Embryonic facial prominence (tissue), 1 donor: Measurements from ENCODE around the gene SMARCD1.
A peak's percentile ranks its signal among the peaks of the same experiment; 100 is the strongest.

Experiments
- DNase-seq: peaks from one replicate; pipeline ENCODE4 v3.0.0-alpha.2; 2016; ENCODE audit errors: extremely low spot score

Gene SMARCD1

DNA sequence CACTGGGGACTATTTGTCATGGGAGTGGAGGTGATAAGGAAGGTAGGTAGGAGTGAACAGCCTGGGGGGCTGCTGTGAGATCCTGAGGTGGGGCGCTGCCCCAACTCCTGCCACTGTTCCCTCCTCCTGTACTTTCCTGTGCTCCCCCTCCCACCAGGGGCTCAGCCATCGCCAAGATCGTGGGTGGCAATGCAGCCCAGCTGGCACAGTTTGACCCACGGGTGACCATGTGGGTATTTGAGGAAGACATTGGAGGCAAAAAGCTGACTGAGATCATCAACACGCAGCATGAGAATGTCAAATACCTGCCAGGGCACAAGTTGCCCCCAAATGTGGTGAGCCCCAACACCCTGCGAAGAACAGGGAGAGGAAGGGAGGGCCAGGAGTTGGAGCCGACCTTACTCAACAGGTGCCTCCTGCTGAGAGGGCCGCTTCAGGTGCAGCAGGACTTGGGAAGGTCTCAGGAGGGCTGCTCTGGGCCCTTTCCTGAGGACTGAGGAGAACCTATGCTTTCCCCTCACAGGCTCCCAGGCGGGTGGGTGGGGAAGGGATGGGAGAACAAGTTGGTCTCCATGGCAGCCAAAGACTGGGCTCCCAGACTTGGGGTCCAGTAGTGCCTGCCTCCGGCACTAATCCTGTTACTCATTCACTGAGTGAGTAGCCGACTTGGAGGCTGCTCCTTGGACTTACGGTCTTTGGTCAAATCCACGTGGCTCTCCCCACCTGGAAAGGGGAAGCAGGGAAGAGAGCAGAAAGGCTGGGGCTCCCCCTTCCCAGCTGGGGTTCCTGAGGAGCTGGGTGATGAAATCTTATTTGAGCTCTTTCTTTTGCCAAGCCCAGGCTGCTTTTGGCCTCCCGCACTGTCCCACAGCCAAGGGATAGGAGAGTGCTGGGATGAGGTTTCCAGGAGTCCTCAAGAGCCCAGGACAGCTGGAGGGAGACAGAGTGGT is 19.6 kb downstream of the SMARCD1 start:
- no peak for DNase-seq

DNA sequence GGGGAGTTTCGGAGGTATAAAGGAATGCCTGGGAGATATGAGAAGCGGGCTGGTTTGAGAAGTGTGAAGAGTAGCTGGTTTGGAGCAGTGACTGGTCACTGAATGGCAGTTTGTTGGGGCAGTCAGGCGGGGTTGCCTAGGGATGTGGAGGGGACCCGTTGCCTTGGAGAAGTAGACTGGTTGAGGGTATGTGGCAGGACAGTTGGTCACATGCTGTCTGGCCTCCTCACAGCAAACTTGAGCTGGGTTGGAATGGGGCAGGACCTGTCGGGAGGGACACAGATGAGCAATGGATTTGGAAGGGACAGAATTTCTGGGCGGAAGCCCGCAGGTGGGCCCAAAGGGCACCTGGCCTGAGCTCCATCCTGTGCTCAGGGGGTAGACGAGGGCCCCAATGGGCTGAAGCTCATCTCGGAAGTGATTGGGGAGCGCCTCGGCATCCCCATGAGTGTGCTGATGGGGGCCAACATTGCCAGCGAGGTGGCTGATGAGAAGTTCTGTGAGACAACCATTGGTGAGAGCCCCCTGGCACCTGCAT is 20.8 kb downstream of the SMARCD1 start:
- no peak for DNase-seq

DNA sequence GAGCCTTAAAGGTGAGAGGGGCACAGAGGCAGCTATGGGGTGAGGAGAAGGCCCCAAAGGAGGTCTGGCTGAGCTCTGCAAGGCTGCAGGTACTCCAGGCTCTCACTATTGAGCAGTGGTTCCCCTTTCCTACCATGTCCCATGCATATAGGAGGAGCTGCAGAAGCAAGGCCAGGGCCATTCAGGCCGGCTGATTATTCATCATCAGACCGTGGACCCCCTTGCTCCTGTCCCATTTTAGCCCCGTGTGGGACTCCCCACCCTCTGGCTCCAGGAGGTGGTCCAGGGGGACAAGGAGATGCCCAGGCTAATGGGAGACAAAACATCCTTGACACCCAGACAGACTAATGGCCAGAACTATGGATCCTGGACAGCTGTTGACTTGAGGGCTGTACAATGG is 21.8 kb downstream of the SMARCD1 start:
- no peak for DNase-seq

DNA sequence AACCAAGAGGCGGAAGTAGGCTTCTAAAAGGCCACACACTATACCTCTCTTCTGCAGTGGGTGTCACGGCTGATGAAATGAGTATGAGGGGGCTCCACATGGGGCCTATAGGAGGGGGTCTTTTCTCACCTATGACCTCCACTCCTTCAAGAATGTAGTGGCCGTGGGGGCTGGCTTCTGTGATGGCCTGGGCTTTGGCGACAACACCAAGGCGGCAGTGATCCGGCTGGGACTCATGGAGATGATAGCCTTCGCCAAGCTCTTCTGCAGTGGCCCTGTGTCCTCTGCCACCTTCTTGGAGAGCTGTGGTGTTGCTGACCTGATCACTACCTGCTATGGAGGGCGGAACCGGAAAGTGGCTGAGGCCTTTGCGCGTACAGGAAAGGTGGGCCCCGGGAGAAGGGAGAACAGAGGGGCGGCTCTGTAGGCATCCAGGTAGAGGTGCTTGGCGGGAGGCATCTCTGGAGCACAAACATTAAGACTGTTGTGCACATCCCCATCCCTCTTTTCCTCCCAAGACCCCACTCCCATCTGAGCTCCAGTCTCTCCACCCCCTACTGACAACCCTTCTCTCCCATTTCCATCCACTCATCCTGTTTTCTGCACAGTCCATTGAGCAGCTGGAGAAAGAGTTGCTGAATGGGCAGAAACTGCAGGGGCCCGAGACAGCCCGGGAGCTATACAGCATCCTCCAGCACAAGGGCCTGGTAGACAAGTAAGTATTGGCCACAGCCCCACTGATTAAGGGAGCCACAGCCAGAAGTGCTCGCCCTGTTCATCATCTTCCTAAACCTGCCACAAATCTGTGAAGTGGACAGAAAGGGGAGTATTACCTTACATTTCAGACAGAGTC is 22.5 kb downstream of the SMARCD1 start:
- DNase-seq = no peak

DNA sequence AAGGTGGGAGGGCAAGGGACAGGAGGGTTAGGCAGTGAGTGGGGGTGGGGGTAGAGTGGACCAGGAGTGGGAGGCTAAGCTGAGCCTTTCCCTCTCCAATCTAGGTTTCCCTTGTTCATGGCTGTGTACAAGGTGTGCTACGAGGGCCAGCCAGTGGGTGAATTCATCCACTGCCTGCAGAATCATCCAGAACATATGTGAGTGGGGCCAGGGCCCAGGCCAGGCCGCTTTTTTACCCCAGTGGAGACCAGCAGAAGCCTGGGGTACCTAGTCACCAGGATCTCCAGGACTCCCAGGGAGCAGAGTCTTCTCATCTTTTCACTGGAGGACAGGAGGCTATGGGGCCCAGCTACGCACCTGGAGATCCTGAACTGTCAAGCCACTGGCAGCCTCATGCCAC is 24.2 kb downstream of the SMARCD1 start:
- no peak for DNase-seq

DNA sequence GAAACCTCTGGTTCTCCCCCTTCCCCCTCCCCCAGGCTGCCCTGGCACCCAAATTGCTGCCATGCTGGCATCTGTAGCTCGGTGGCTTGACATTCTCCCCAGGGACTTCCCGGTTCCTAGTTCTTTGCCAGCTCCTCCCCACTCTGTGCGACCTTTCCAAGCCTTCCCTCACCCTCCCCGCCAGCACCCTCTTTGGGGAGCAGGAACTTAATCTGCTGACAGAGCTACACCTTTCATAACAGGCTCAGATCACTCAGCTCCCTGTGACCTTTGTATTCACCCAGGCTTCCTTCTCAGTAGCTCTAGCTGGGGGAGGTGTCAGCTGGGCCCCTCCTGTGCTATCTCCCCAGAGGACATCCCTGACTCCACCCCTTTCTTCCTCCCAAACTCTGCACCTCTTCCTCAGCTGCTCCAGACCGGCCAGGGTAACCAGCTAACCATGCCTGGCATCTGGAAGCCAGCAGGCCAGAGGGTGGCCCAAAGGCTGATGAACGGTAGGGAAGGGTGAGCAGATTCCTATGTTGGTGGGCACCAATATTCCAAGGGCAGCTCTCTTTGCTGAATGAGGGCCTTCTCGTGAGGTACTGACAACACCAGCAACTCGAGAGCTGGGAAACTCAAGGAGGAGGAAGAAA is 25.1 kb downstream of the SMARCD1 start:
- no peak for DNase-seq

DNA sequence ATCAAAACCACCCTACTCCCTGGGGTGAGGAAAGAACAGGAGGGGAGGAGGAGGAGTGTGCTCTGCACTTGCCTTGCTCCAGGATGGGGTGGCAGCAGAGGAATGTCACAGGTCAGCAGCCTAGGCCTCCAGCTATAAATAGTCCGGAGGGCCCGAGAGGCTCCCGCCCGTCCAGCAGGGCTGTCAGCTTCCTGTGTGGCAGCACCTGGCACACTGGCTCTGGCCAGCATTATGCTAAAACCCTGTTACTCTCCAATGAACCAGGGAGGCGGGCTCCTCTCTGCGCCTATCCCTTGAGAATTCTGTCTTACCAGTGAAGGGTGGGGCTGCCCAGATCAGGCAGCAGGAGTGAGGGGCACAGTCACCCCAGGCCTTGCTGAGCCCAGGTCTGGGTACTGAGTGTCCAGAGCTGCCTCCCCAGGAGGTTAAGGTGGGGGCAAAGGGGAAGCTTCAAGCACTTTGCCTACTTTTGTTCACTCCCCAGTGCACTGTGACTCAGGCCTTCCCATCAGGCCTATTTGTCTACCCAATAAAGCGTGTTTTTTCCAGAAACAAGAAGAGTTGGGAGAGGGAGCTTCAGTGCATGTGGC is 25.7 kb downstream of the SMARCD1 start:
- DNase-seq = no peak

DNA sequence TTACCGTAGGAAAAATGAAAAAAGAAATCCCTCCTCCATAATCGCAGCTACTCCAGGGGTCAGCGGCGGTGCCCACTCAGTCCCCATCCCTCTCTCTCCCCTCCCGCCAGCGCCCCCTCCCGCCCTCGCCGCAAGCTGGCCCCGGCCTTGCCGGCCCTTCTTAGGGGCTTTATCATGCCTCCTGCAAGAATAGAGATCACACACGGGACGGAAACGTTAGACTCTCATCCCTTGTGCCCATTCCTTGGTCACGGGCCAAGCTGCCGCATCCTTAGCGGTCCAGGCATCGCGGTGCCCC is 26.2 kb downstream of the SMARCD1 start:
- no peak for DNase-seq

DNA sequence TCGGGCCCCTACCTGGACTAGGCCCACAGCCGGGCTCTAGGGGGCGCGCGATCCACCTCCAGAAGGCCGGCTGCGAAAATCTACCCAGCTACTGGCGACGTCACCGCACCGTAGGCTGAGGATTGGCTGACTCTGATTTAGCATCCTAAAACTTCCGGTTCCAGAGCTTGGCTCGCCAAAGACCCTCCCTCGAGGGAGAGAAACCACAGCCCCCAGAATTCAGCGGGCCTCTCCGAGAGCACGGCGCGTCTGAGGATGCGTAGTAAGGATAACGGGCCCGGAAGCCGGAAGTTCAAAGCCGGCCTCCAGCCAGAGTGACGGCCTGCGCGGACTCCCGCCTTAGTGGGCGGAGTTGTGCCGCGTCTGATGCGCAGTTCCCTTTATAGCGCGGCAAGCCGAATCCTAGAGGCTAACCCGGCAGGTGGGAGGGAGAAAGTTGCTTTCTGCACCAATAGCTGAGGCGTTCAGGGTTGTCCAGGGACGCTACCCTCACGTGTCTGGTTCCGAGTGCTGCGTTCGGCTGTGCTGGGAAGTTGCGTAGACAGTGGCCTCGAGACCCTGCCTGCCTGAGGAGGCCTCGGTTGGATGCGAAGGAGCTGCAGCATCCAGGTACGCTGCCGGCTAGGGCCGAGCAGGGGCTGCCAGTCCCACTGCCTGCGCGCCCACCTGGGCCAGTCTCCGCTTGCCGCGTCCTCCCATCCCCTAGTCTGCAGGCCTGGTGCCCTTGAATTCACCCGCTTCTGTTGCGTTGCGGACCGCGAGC is 26.7 kb downstream of the SMARCD1 start, which contains the start of gene COX14:
Gene COX14, plus strand, starts transcription at position 544 of the 763 bp plus-strand sequence. CDS start 7,808 bp downstream, outside the sequence.
- DNase-seq = peak; percentile 99

DNA sequence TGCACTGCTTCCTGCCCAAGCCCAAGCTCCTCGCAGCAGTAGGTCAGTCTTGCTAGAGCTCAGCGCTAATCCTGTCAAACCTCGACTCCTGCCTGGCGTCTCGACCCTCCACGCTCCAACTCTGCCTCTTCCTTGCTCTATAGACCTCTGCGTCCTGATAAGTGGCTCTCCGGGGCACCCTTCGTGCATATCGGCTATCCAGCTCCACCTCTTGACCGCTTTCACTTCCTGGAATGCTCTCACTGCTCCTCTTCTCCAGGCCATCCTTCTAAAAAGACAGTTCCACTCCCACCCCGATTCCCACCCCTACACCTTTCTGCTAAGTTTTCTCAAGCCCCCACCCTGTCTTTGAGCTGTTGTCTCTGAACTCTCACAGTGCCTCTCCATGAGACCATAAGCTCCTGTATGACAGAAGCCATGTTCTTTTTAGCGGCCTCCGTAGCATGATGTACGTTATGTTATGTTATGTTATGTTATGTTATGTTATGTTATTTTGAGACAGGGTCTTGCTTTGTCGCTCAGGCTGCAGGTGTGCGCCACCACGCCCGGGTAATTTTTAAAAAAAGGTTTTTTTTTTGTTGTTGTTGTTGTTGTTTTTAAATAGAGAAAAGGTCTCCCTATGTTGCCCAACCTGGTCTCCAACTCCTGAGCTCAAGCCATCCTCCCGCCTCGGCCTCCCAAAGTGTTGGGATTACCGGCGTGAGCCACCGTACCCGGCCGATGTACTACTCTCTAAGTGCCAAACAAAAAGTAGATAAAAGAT is 27.5 kb downstream of the SMARCD1 start:
- DNase-seq = no peak

DNA sequence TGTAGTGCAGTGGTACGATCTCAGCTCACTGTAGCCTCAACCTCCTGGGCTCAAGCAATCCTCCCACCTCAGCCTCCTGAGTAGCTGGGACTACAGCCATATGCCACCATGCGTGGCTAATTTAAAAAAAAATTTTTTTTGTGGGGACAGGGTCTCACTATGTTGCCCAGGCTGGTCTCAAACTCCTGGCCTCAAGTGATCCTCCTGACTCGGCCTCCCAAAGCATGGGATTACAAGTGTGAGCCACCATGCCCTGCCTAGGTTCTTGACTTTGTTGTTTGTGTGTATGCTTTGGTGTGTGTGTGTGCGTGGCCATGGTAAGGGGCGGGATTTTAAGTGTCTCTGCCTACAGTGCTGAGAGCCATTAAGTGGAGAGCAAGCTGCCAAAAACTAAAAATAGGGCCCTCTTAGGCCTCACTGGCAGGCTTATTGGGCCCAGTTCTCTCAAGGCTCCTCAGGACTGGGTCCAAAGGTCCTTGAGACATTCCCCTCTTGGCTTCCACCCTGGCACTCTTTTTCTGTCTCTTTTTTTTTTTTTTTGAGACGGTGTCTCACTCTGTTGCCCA is 32.0 kb downstream of the SMARCD1 start:
- DNase-seq = no peak

DNA sequence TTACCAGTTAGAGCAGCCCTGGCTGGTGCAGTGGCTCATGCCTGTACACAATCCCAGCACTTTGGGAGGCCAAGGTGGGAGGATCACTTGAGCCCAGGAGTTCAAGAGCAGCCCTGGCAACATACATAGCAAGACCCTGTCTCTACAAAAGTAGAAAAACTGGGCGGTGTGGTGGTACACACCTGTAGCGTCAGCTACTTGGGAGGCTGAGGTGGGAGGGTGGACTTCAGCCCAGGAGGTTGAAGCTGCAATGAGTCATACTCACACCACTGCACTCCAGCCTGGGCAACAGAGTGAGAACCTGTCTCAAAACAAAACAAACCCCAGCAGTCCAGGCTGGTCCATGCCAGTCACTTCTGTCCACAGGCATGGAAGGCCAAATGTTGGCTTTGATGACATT is 34.2 kb downstream of the SMARCD1 start:
- DNase-seq = no peak

DNA sequence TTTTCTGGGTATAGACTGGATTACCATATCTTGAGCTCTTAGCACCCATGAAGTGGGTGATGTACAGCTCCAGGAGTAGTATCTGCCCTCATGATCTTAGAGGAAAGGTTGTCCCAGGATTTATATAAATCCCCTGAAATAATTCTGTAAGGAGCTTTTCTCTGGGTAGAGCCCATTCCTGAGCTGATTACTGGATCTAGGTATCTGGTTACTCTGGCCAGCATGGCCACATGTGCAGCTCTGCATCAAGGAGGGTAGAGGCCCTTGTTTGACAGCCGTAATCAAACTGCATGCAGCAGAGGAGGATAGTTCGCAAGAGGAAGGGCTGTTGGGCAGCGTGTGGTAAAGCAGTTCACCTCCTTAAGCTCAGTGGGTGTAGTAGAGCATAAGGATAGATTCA is 35.4 kb downstream of the SMARCD1 start:
- DNase-seq = no peak

DNA sequence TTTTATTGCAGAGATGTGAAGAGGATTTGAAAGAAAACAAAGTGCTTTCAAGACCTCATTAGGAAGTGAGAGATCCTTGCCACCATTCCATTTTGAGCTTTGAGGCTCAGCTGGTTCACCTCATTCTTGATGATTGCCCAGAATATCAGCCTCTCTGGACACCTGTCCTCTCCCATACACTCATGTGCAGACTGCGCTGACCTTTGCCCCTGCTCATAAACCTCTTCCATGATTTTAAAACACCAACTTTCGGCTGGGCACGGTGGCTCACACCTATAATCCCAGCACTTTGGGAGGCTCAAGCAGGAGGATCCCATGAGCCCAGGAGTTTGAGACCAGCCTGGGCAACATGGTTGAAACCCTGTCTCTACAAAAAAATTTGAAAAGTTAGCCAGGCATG is 35.8 kb downstream of the SMARCD1 start:
- no peak for DNase-seq

DNA sequence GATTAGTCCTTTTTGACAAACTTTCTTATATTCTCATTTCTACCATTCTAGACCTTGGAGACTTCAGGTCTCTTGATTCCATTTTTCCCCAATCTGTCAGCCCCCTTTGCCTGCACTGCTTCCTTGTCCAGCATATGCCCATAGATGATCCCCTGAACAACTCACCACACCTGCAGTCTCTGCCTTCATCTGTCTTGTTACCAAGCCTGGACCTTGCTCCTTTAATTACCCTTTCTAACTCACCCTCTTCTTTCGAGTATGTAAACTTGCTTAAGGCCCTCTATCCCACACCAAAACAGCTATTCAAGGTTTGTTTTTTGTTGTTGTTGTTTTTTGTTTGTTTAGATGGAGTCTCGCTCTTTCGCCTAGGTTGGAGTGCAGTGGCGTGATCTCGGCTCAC is 36.5 kb downstream of the SMARCD1 start:
- DNase-seq = no peak

DNA sequence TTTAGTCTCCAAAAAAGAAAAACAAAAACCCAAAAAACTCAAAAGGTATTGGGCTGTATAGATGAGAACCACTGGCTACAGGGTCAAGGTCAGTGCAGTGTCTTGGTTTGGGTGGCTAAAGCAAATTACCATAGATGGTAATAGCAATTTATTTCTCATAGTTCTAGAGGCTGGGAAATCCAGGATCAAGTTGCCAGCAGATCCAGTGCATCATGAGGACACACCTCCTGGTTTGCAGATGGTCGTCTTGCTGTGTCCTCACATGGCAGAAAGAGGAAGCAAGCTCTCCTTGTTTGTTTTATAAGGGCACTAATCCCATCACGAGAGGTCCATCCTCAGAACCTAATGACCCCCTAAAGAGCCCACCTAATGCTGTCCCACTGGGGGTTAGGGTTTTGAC is 38.1 kb downstream of the SMARCD1 start:
- no peak for DNase-seq

DNA sequence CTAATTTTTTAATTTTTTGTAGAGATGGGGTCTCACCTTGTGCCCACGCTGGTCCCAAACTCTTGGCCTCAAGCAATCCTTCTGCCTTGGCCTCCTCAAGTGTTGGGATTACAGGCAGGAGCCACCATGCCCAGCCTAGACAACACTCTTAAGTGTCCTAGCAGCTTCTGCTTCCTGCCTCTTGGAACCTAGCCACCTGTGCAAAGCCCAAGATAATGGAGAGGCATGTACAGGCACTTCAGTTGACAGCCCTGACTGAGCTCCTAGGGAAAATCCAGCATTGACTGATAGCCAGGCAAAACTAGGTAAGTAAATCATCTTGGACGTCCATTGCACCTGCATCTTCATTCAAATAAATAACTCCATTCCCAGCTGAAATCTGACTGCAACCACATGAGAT is 42.4 kb downstream of the SMARCD1 start:
- DNase-seq = no peak

DNA sequence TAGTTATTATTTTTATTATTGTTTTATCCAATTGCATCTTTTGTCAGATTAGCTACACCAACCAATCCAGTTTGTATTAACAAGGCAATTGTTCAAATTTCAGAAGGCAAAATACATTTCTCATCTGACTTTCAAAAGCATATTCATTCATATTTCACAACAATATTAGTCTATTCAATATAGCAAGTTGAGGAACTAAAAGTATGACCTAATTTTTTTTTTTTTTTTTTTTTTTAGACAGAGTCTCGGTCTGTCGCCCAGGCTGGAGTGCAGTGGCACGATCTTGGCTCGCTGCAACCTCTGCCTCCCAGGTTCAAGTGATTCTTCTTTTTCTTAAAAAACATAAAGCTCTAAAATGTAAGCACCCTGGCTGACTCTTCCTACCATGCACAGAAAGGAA is 44.1 kb downstream of the SMARCD1 start:
- no peak for DNase-seq

DNA sequence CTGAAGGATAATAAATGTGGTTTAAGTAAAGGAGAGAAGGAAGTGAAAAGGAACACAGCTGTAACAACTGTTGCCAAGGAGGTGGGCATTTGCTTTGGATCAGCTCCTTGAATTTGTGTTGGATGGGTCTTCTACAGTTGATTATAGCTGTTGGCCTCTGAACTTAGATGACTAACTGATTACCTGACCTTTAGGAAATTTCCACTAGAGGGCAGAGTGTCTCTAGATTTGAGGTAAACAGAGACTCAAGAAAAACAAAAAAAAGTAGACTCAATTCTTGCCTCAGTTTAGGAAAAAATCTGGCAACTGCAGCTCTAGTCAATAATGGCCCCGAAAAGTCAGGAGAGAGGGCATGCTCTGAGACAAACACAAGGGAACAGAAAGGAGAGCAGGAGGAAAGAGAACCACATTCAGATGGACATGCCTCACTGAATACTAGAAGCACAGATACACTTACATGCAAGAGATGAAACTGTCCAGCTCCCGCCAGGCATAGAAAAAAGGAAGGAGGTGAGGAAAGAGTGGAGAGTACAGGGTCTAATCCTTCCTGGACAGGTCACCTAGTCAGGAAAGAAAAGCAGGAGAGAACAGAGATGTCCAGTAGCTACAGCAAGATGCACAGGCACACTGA is 47.5 kb downstream of the SMARCD1 start:
- DNase-seq = no peak
